ENCODE measurements around the gene POLG2. TPM values are rescaled to one million over a fixed set of nuclear protein-coding genes. Genes with fewer than 3 reads are reported as not detected.

Gene POLG2
- total and polyA plus RNA-seq, 9 of the 15 experiments (the other 6 are each of a cell fraction or from before 2014, with no cell fraction given), result 13.4 to 44.8 (median 37.0) TPM

DNA sequence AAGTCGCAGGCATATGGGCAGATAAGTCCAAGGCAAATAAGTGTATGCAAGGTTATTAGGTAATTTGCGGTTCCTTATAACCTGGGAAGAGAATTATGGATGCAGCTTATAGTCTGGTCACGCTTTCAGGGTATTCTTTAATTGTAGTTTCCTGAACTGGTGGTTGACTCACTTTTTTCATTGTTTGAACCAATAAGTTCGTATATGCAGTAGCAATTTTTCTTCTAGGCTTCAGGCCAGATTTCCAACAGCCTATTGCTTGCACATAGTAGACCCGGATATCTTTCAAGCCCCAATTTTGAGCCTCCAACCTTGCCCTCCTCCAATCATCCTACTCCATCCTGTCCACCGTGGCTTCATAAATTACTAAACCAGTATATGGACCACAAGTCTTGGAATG is 22.7 kb upstream of the POLG2 start:
- ATAC-seq, result no peak
- Histone ChIP-seq H3K79me2 (ENCODE audit: control insufficient read depth, insufficient read depth, low read length) (peaks cover 15% of the 10 kb centered on the region; the same call in 1 of the 3 replicates), H3K27me3 (ENCODE audit: control insufficient read depth in 2 of 2, insufficient read depth in 2 of 2, low read length in 2 of 2) (no peaks in the 10 kb centered on the region), H3K4me3 (no peak overlapping the region), H3K9me1 (ENCODE audit: control insufficient read depth, insufficient read depth, low read length) (peaks cover 3% of the 10 kb centered on the region), H3K27ac (ENCODE audit: extremely low read depth, low read depth, low read length) (no peak overlapping the region), H3K9ac (ENCODE audit: insufficient read depth in 1 of 2, low read depth in 2 of 2, low read length in 2 of 2) (no peak overlapping the region; a peak in 1 of 4 replicates), H3K9me3 (replicated peaks; ENCODE audit: control insufficient read depth, insufficient read depth, low read depth, low read length) (no peaks in the 10 kb centered on the region), H2AFZ (ENCODE audit: low read depth, low read length) (no peak overlapping the region), H3K36me3 (ENCODE audit: control insufficient read depth, insufficient read depth, low read length) (peaks cover 93% of the 10 kb centered on the region), H3K4me2 (ENCODE audit: insufficient read depth, low read length) (no peak overlapping the region), H3K4me1 (replicated peaks in 1 of 2; ENCODE audit: control insufficient read depth in 2 of 2, insufficient read depth in 2 of 2, low read length in 2 of 2) (no peaks in the 10 kb centered on the region), H4K20me1 (replicated peaks; ENCODE audit: control insufficient read depth, insufficient read depth, low read length) (no peaks in the 10 kb centered on the region)
- FAIRE-seq, result no peak
- 0 out of 2 replicates have a peak, but pooled peaks have one; percentile 22 for TF ChIP-seq POLR2A (conservative IDR thresholded peaks at IDR 0.05)
- TF ChIP-seq ZNF764 (CRISPR knock-in tag; IDR thresholded peaks at IDR 0.05; ENCODE audit: low read depth), result no peak
- no TSS peak for BruUV-seq (replicated peaks)
- WGBS (ENCODE audit: insufficient coverage, low coverage, missing lambda C conversion rate), result 88% methylated on average over 6 of the region's 6 CpGs
- DNase-seq (ENCODE audit: extremely low read depth in 1 of 4, low spot score in 3 of 4), result no peak
- POLR2A ChIA-PET, result interaction anchor here (0.6 to 2.7 kb wide), 6 partner anchors 9 to 1427 kb away, joined by 3 to 15 read pairs (median 4); partner anchors contain the start of gene CEP95
- CTCF ChIA-PET (ENCODE audit: low intra/inter-chr PET ratio), result no interaction called here
- in situ Hi-C loops (cut with MboI), result no loop called here
- intact Hi-C loops (cut with micrococcal nuclease), result no loop called here

DNA sequence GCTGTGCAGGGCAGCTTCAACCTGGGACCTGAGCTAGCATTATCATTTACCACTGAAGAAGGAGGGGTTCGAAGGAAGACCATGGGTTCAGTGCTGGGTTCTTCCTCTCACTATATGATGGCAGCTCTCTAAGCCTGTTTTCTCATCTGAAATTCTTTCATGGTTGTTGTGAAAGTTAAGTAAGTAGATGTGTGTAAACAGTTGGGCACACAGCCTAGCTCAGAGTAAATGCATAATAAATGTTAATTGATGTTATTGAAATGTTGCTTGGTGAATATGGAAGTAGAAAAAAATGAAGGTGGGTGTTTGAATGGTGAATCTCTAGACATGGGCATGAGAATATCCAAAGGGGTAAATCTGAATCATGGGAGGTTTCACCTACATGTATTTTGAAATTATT is 19.0 kb upstream of the POLG2 start:
- H4K20me1 ChIP-seq (replicated peaks; ENCODE audit: control insufficient read depth, insufficient read depth, low read length), result no peaks in the 10 kb centered on the region
- no peak overlapping the region for H2AFZ ChIP-seq (ENCODE audit: low read depth, low read length)
- peaks cover 3% of the 10 kb centered on the region for H3K9me1 ChIP-seq (ENCODE audit: control insufficient read depth, insufficient read depth, low read length)
- 100% methylated on average over 1 of the region's 1 CpG for WGBS (ENCODE audit: insufficient coverage, low coverage, missing lambda C conversion rate)
- H3K79me2 ChIP-seq (ENCODE audit: control insufficient read depth, insufficient read depth, low read length), result peaks cover 31% of the 10 kb centered on the region; the same call in 1 of the 3 replicates
- no peak for ATAC-seq
- no peak for DNase-seq (ENCODE audit: extremely low read depth in 1 of 4, low spot score in 3 of 4)
- no peak overlapping the region for H3K4me3 ChIP-seq
- intact Hi-C loops (cut with micrococcal nuclease) (no loop called here), in situ Hi-C loops (cut with MboI) (no loop called here)
- CTCF ChIA-PET (ENCODE audit: low intra/inter-chr PET ratio), result no interaction called here
- no peaks in the 10 kb centered on the region for H3K27me3 ChIP-seq (ENCODE audit: control insufficient read depth in 2 of 2, insufficient read depth in 2 of 2, low read length in 2 of 2)
- H3K9me3 ChIP-seq (replicated peaks; ENCODE audit: control insufficient read depth, insufficient read depth, low read depth, low read length), result no peaks in the 10 kb centered on the region
- no TSS peak for BruUV-seq (replicated peaks)
- no peak overlapping the region for H3K27ac ChIP-seq (ENCODE audit: extremely low read depth, low read depth, low read length)
- H3K4me1 ChIP-seq (replicated peaks in 1 of 2; ENCODE audit: control insufficient read depth in 2 of 2, insufficient read depth in 2 of 2, low read length in 2 of 2), result no peaks in the 10 kb centered on the region
- H3K36me3 ChIP-seq (ENCODE audit: control insufficient read depth, insufficient read depth, low read length), result peaks cover 96% of the 10 kb centered on the region
- no peak for FAIRE-seq
- H3K4me2 ChIP-seq (ENCODE audit: insufficient read depth, low read length), result no peak overlapping the region
- POLR2A ChIA-PET, result interaction anchor here (0.8 to 5.0 kb wide), 7 partner anchors 8 to 107 kb away, joined by 3 to 49 read pairs (median 4); partner anchors contain the start of genes CEP95 and DDX5
- no peak overlapping the region for H3K9ac ChIP-seq (ENCODE audit: insufficient read depth in 1 of 2, low read depth in 2 of 2, low read length in 2 of 2)
- no peak for TF ChIP-seq MAFG (tag; conservative IDR thresholded peaks at IDR 0.05)
- TF ChIP-seq MIER1 (IDR thresholded peaks at IDR 0.05; ENCODE audit: low read depth), result no peak
- no peak for TF ChIP-seq NEUROD1 (IDR thresholded peaks at IDR 0.05; ENCODE audit: borderline replicate concordance, low read depth, low read length, partially characterized antibody)
- TF ChIP-seq, protein P1, sequence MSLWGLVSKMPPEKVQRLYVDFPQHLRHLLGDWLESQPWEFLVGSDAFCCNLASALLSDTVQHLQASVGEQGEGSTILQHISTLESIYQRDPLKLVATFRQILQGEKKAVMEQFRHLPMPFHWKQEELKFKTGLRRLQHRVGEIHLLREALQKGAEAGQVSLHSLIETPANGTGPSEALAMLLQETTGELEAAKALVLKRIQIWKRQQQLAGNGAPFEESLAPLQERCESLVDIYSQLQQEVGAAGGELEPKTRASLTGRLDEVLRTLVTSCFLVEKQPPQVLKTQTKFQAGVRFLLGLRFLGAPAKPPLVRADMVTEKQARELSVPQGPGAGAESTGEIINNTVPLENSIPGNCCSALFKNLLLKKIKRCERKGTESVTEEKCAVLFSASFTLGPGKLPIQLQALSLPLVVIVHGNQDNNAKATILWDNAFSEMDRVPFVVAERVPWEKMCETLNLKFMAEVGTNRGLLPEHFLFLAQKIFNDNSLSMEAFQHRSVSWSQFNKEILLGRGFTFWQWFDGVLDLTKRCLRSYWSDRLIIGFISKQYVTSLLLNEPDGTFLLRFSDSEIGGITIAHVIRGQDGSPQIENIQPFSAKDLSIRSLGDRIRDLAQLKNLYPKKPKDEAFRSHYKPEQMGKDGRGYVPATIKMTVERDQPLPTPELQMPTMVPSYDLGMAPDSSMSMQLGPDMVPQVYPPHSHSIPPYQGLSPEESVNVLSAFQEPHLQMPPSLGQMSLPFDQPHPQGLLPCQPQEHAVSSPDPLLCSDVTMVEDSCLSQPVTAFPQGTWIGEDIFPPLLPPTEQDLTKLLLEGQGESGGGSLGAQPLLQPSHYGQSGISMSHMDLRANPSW (CRISPR knock-in tag; IDR thresholded peaks at IDR 0.05), result no peak
- TF ChIP-seq MBD2 (IDR thresholded peaks at IDR 0.05; ENCODE audit: borderline replicate concordance, low read depth), result no peak
- no peak for TF ChIP-seq FIP1L1 (IDR thresholded peaks at IDR 0.05; ENCODE audit: low read depth, low read length, poor library complexity, severe bottlenecking)
- no peak for TF ChIP-seq HMGN3 (IDR thresholded peaks at IDR 0.05; ENCODE audit: borderline replicate concordance, extremely low read depth, insufficient read length, low read depth, low read length)
- no peak for TF ChIP-seq KDM5B (IDR thresholded peaks at IDR 0.05; ENCODE audit: insufficient replicate concordance, low read depth, low read length)
- no peak for TF ChIP-seq HNRNPLL (IDR thresholded peaks at IDR 0.05; ENCODE audit: low read depth, low read length, poor library complexity, severe bottlenecking)
- TF ChIP-seq, protein P2, sequence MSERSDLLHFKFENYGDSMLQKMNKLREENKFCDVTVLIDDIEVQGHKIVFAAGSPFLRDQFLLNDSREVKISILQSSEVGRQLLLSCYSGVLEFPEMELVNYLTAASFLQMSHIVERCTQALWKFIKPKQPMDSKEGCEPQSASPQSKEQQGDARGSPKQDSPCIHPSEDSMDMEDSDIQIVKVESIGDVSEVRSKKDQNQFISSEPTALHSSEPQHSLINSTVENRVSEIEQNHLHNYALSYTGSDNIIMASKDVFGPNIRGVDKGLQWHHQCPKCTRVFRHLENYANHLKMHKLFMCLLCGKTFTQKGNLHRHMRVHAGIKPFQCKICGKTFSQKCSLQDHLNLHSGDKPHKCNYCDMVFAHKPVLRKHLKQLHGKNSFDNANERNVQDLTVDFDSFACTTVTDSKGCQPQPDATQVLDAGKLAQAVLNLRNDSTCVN (CRISPR knock-in tag; IDR thresholded peaks at IDR 0.05), result no peak
- TF ChIP-seq DACH1 (IDR thresholded peaks at IDR 0.05; ENCODE audit: partially characterized antibody), result no peak
